ENCODE measurements around the gene NOL8.

DNA sequence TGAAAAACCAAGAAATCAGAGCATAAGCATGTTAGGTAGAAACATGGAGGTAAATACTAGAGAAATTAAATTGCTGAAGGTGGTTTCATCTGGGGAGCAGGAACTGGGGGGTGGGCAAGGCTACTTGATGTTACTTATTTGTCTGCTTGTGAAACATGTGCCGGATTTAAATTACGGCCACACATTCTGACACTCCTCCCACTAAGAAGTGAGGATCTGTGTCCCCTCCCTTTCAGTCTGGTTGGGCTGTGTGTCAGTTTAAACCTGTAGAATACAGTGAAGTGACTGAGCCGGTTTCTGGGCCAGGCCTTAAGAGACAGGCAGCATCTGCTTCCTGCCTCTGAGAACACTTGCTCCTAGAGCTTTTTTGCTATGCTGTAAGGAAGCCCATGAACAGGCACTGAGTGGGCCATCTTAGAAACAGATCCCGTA, 29.3 kb downstream of the NOL8 start:
- TF ChIP-seq, protein P1, sequence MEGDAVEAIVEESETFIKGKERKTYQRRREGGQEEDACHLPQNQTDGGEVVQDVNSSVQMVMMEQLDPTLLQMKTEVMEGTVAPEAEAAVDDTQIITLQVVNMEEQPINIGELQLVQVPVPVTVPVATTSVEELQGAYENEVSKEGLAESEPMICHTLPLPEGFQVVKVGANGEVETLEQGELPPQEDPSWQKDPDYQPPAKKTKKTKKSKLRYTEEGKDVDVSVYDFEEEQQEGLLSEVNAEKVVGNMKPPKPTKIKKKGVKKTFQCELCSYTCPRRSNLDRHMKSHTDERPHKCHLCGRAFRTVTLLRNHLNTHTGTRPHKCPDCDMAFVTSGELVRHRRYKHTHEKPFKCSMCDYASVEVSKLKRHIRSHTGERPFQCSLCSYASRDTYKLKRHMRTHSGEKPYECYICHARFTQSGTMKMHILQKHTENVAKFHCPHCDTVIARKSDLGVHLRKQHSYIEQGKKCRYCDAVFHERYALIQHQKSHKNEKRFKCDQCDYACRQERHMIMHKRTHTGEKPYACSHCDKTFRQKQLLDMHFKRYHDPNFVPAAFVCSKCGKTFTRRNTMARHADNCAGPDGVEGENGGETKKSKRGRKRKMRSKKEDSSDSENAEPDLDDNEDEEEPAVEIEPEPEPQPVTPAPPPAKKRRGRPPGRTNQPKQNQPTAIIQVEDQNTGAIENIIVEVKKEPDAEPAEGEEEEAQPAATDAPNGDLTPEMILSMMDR (IDR thresholded peaks at IDR 0.05): no peak
- TF ChIP-seq POLR2AphosphoS5 (IDR thresholded peaks at IDR 0.05; ENCODE audit: insufficient read depth in 1 of 2, low read depth in 1 of 2): no peak
- TF ChIP-seq POLR2A (IDR thresholded peaks at IDR 0.05): no peak
